Natural killer cell treated with Interleukin-12 subunit alpha and Interleukin-12 subunit beta and Interleukin-15 and Interleukin-18, amount 100 ng/mL, for 72 hours (primary cell): Measurements from ENCODE around the gene NPPB. TPM values are rescaled to one million over a fixed set of nuclear protein-coding genes. Genes with fewer than 3 reads are reported as not detected.
"Not testable (repeated sequence)": the region's sequence is repeated elsewhere in the genome, so short reads cannot be mapped to it uniquely, and the experiment has no call there.

Source experiments
- ATAC-seq, 2 donors: fragments of 150-1000 bp; cut with Tn5 transposase in 1 of 2; sonication (Bioruptor Pico), chemical (Tn5 transposase) in 1 of 2; 2 replicates each; pipeline ENCODE4 v1.10.0; 2021
- DNase-seq: peaks from one replicate; pipeline ENCODE4 v3.0.0; 2022; ENCODE audit warnings: low spot score
- H3K27ac Mint-ChIP-seq, 2 donors: 1 replicate in 1 of 2; 2 replicates in 1 of 2; pipeline ENCODE4 v1.8.0; 2022; ENCODE audit warnings: mixed read lengths in 2 of 2, mild to moderate bottlenecking in 1 of 2, moderate library complexity in 1 of 2
- H3K27me3 Mint-ChIP-seq, 2 donors: 1 replicate in 1 of 2; 2 replicates in 1 of 2; pipeline ENCODE4 v1.8.0; 2022; ENCODE audit warnings: mixed read lengths in 2 of 2
- H3K36me3 Mint-ChIP-seq: one replicate; pipeline ENCODE4 v1.8.0; 2022; ENCODE audit warnings: mixed read lengths
- H3K4me1 Mint-ChIP-seq, 2 donors: 1 replicate in 1 of 2; 2 replicates in 1 of 2; pipeline ENCODE4 v1.8.0; 2022; ENCODE audit warnings: low read depth in 2 of 2, mixed read lengths in 2 of 2, mild to moderate bottlenecking in 1 of 2
- H3K4me3 Mint-ChIP-seq: one replicate; pipeline ENCODE4 v1.8.0; 2022; ENCODE audit warnings: mixed read lengths
- H3K9me3 Mint-ChIP-seq: 2 replicates; pipeline ENCODE4 v1.8.0; 2022; ENCODE audit warnings: mixed read lengths
- total RNA-seq, 2 donors: library from RNA; stranded (reverse); gene quantifications; one replicate each; pipeline ENCODE4 v1.2.3, GENCODE V29; 2022

Gene NPPB
- not detected for total RNA-seq

GRCh38 chr1:11858613-11858967, at the start of gene NPPB:
TSS of gene NPPB (minus strand) at chr1:11858945. CDS start at chr1:11858833, 112 bp downstream.
- Mint-ChIP-seq H3K36me3 (no peaks in the 10 kb centered on the region), H3K9me3 (no peaks in the 10 kb centered on the region), H3K27me3 (peaks cover 32 to 43% of the 10 kb centered on the region in 2 donors), H3K4me3 (no peak within 1 kb of the TSS), H3K4me1 (no peaks in the 10 kb centered on the region), H3K27ac (no peak within 1 kb of the TSS)
- ATAC-seq (no peak), DNase-seq (no peak)

GRCh38 chr1:11908095-11908675, 49.4 kb upstream of the NPPB start:
- H3K27ac Mint-ChIP-seq: peak overlapping the region; percentile 99 to 100
- no peaks in the 10 kb centered on the region for H3K36me3 Mint-ChIP-seq
- peak; percentile 94 for DNase-seq

GRCh38 chr1:11907275-11908094, 48.7 kb upstream of the NPPB start:
- Mint-ChIP-seq H3K27ac (peak overlapping the region; percentile 99 to 100), H3K36me3 (no peaks in the 10 kb centered on the region), H3K9me3 (no peaks in the 10 kb centered on the region), H3K4me1 (peaks cover 21 to 32% of the 10 kb centered on the region in 2 donors), H3K4me3 (peak overlapping the region; percentile 90), H3K27me3 (peaks cover 0 to under 1% of the 10 kb centered on the region in 2 donors)
- peak; percentile 89 for DNase-seq
- peak; percentile 53 to 61 for ATAC-seq

More at GRCh38 chr1:11908095-11908675, 49.4 kb upstream of the NPPB start:
- H3K4me3 Mint-ChIP-seq: peak overlapping the region; percentile 90
- peaks cover 21 to 32% of the 10 kb centered on the region in 2 donors for H3K4me1 Mint-ChIP-seq
- ATAC-seq: peak; percentile 82 to 83
- no peaks in the 10 kb centered on the region for H3K9me3 Mint-ChIP-seq
- no peaks in the 10 kb centered on the region for H3K27me3 Mint-ChIP-seq

GRCh38 chr1:11906870-11907269, 48.1 kb upstream of the NPPB start:
- Mint-ChIP-seq H3K9me3 (no peaks in the 10 kb centered on the region), H3K4me1 (peaks cover 21 to 32% of the 10 kb centered on the region in 2 donors), H3K27ac (peak overlapping the region in 1 of 2 donors; percentile 100), H3K27me3 (peaks cover 5 to 6% of the 10 kb centered on the region in 2 donors), H3K4me3 (no peak overlapping the region), H3K36me3 (no peaks in the 10 kb centered on the region)
- DNase-seq (no peak), ATAC-seq (no peak)

GRCh38 chr1:11904978-11905377, 46.2 kb upstream of the NPPB start:
- Mint-ChIP-seq H3K36me3 (no peaks in the 10 kb centered on the region), H3K9me3 (no peaks in the 10 kb centered on the region), H3K27ac (no peak overlapping the region), H3K27me3 (peaks cover 5 to 6% of the 10 kb centered on the region in 2 donors), H3K4me3 (no peak overlapping the region), H3K4me1 (peaks cover 20 to 32% of the 10 kb centered on the region in 2 donors)
- ATAC-seq (no peak), DNase-seq (no peak)

- not testable (repeated sequence) for H3K36me3 Mint-ChIP-seq, ATAC-seq, H3K27ac Mint-ChIP-seq, DNase-seq, H3K9me3 Mint-ChIP-seq, H3K4me3 Mint-ChIP-seq
- Mint-ChIP-seq H3K4me1 (peaks cover 14 to 26% of the 10 kb centered on the region in 2 donors), H3K27me3 (peaks cover 11 to 14% of the 10 kb centered on the region in 2 donors)
Measured at GRCh38 chr1:11904156-11904555, 45.4 kb upstream of the NPPB start.

- no peak overlapping the region for H3K27ac Mint-ChIP-seq
- H3K4me1 Mint-ChIP-seq: peaks cover 5 to 17% of the 10 kb centered on the region in 2 donors
- peaks cover 14 to 18% of the 10 kb centered on the region in 2 donors for H3K27me3 Mint-ChIP-seq
- no peaks in the 10 kb centered on the region for H3K36me3 Mint-ChIP-seq
- H3K4me3 Mint-ChIP-seq: no peak overlapping the region
- no peaks in the 10 kb centered on the region for H3K9me3 Mint-ChIP-seq
- ATAC-seq (no peak), DNase-seq (no peak)
Measured at GRCh38 chr1:11903210-11903609, 44.5 kb upstream of the NPPB start.

- not testable (repeated sequence) for H3K27ac Mint-ChIP-seq, H3K9me3 Mint-ChIP-seq, H3K36me3 Mint-ChIP-seq
Measured at GRCh38 chr1:11901446-11901845, 42.7 kb upstream of the NPPB start.

GRCh38 chr1:11898831-11899467, 40.2 kb upstream of the NPPB start:
- no peak overlapping the region for H3K27ac Mint-ChIP-seq
- no peaks in the 10 kb centered on the region for H3K36me3 Mint-ChIP-seq
- no peaks in the 10 kb centered on the region for H3K4me1 Mint-ChIP-seq
- peaks cover 16 to 23% of the 10 kb centered on the region in 2 donors for H3K27me3 Mint-ChIP-seq
- ATAC-seq: peak in 1 of 2 donors; percentile 36
- no peak overlapping the region for H3K4me3 Mint-ChIP-seq
- DNase-seq: no peak
- H3K9me3 Mint-ChIP-seq: no peaks in the 10 kb centered on the region

More at GRCh38 chr1:11901446-11901845, 42.7 kb upstream of the NPPB start:
- not testable (repeated sequence) for DNase-seq, H3K4me1 Mint-ChIP-seq, H3K4me3 Mint-ChIP-seq, ATAC-seq
- peaks cover 14 to 23% of the 10 kb centered on the region in 2 donors for H3K27me3 Mint-ChIP-seq

- ATAC-seq: peak in 1 of 2 donors; percentile 11
- peaks cover 16 to 23% of the 10 kb centered on the region in 2 donors for H3K27me3 Mint-ChIP-seq
Measured at GRCh38 chr1:11898086-11898785, 39.5 kb upstream of the NPPB start.

GRCh38 chr1:11894501-11894900, 35.8 kb upstream of the NPPB start:
- ATAC-seq, DNase-seq, H3K4me1 Mint-ChIP-seq, H3K4me3 Mint-ChIP-seq, H3K9me3 Mint-ChIP-seq, H3K27ac Mint-ChIP-seq, H3K36me3 Mint-ChIP-seq: not testable (repeated sequence)
- peaks cover 8 to 12% of the 10 kb centered on the region in 2 donors for H3K27me3 Mint-ChIP-seq

More at GRCh38 chr1:11898086-11898785, 39.5 kb upstream of the NPPB start:
- H3K27ac Mint-ChIP-seq: no peak overlapping the region
- H3K4me3 Mint-ChIP-seq: no peak overlapping the region
- H3K9me3 Mint-ChIP-seq: no peaks in the 10 kb centered on the region
- H3K4me1 Mint-ChIP-seq: no peaks in the 10 kb centered on the region
- DNase-seq: no peak
- H3K36me3 Mint-ChIP-seq: no peaks in the 10 kb centered on the region

- Mint-ChIP-seq H3K27ac (no peak overlapping the region), H3K27me3 (peaks cover 2 to 6% of the 10 kb centered on the region in 2 donors), H3K9me3 (no peaks in the 10 kb centered on the region), H3K4me1 (no peaks in the 10 kb centered on the region), H3K36me3 (no peaks in the 10 kb centered on the region), H3K4me3 (no peak overlapping the region)
- ATAC-seq (peak; percentile 75 to 83), DNase-seq (no peak)
Measured at GRCh38 chr1:11893907-11894251, 35.1 kb upstream of the NPPB start.

- no peaks in the 10 kb centered on the region for H3K4me1 Mint-ChIP-seq
- peaks cover 0 to 2% of the 10 kb centered on the region in 2 donors for H3K27me3 Mint-ChIP-seq
- DNase-seq (no peak), ATAC-seq (no peak)
- no peaks in the 10 kb centered on the region for H3K36me3 Mint-ChIP-seq
- H3K4me3 Mint-ChIP-seq: no peak overlapping the region
- H3K9me3 Mint-ChIP-seq: no peaks in the 10 kb centered on the region
- H3K27ac Mint-ChIP-seq: no peak overlapping the region
Measured at GRCh38 chr1:11891433-11892186, 32.9 kb upstream of the NPPB start.
